Right lobe of liver (tissue), 6 donors: ENCODE data around the gene HINT2. TPM values are rescaled to one million over a fixed set of nuclear protein-coding genes. Genes with fewer than 3 reads are reported as not detected.

Experiments
- ATAC-seq, 4 donors: fragments of 200-7000 bp; cut with Tn5 transposase; one replicate each; pipeline ENCODE4 v1.9.1; 2020; ENCODE audit warnings: mild to moderate bottlenecking in 4 of 4, moderate library complexity in 4 of 4
- DNase-seq, 3 donors: peaks; one replicate each; pipeline ENCODE4 v3.0.0-alpha.2; 2020
- H3K27ac ChIP-seq, 3 donors: fragments of 200-600 bp; one replicate each; pipeline ENCODE4 v1.8.0; 2022
- H3K27me3 ChIP-seq, 2 donors: fragments of 200-600 bp; one replicate each; pipeline ENCODE4 v1.8.0; 2022
- H3K36me3 ChIP-seq, 4 donors: fragments of 200-600 bp; sonication (generic) in 1 of 4; one replicate each; pipeline versions ENCODE4 v1.5.1 to v1.8.0; 2017 to 2022; ENCODE audit warnings: control low read depth in 1 of 4
- H3K4me1 ChIP-seq, 4 donors: fragments of 200-600 bp; sonication (generic) in 1 of 4; one replicate each; pipeline versions ENCODE4 v1.5.1 to v1.8.0; 2017 to 2022; ENCODE audit warnings: control low read depth in 1 of 4
- H3K4me3 ChIP-seq, 3 donors: fragments of 200-600 bp; one replicate each; pipeline ENCODE4 v1.8.0; 2022
- H3K9me3 ChIP-seq, 4 donors: fragments of 200-600 bp; sonication (generic) in 1 of 4; one replicate each; pipeline versions ENCODE4 v1.5.1 to v1.8.0; 2017 to 2022; ENCODE audit warnings: control low read depth in 1 of 4
- CTCF ChIP-seq, 4 donors: fragments of 200-600 bp in 3 of 4; fragments of 450-650 bp in 1 of 4; IDR thresholded peaks; one replicate each; pipeline versions ENCODE4 v1.5.1 to v1.8.0; 2016 to 2022; ENCODE audit warnings: antibody characterized with exemption in 4 of 4, mild to moderate bottlenecking in 2 of 4
- POLR2A ChIP-seq: fragments of 450-650 bp; IDR thresholded peaks from one replicate; pipeline ENCODE4 v1.6.1; 2017; ENCODE audit warnings: antibody characterized with exemption, mild to moderate bottlenecking
- WGBS: methylation state at CpG from one replicate; pipeline ENCODE4 v1.1.6; 2018; ENCODE audit warnings: low coverage, low lambda C conversion rate; ENCODE audit not compliant: insufficient coverage; ENCODE audit errors: missing lambda C conversion rate; 5-methylcytosine and 5-hydroxymethylcytosine counted together
- intact Hi-C, 2 donors: fragments of 100-400 bp; cut with DNase I; formaldehyde crosslinking; loops; one replicate each; pipeline versions ENCODE4 v1.11.2 to v1.14.1; 2022
- total RNA-seq, 6 experiments: library from RNA; depleted of rRNA in 2 of 6; stranded (reverse); fragments of >200 nt in 2 of 6; fragmentation: NEBNext Ultra II Directional in 3 of 6; extraction: Animal tissue kit (Norgen Biotek cat#: 25700) in 3 of 6; gene quantifications; one replicate each; pipeline versions ENCODE4 v1.1.0 to v1.2.4, GENCODE V29; 2016 to 2023
- donor health status: DM: no; HTN: yes; CAD: no.
- donor health status: DM: no; HTN: no; CAD: no.
- donor health status: DM: no; HTN: no; CAD: no.
- donor health status: DM: no; HTN: yes; CAD: no.
- donor health status: DM: no; HTN: yes; CAD: no.

HINT2 gene
- total RNA-seq, 6 experiments from 2014 or later, result 46.0 to 86.3 (median 67.1) TPM

- Histone ChIP-seq H3K27me3 (no peaks in the 10 kb centered on the region), H3K27ac (no peak overlapping the region), H3K36me3 (no peaks in the 10 kb centered on the region), H3K9me3 (no peaks in the 10 kb centered on the region), H3K4me3 (peak overlapping the region; percentile 42 to 62 (median 58)), H3K4me1 (peaks cover 0 to 17% (median 0%) of the 10 kb centered on the region in 4 donors)
- DNase-seq (peak in 2 of 3 donors; percentile 52 to 72), ATAC-seq (peak; percentile 62 to 81 (median 64))
- 23% methylated on average over 9 of the region's 34 CpGs for WGBS
- peak; percentile 55 for TF ChIP-seq POLR2A
- no peak for TF ChIP-seq CTCF (IDR thresholded peaks at IDR 0.05)
- intact Hi-C loops, result loop anchor here in 1 of 2 donors (10.0 kb wide), 1 partner anchor 93 kb away; no protein-coding TSS in a partner anchor
These were observed 22.6 kb downstream of the HINT2 start for GRCh38 chr9:35792024-35792813.

- intact Hi-C loops, result loop anchor here in 1 of 2 donors (10.0 kb wide), 1 partner anchor 93 kb away; no protein-coding TSS in a partner anchor
- DNase-seq, result peak in 1 of 3 donors; percentile 48
- no peaks in the 10 kb centered on the region for H3K27me3 ChIP-seq
- no peak for TF ChIP-seq CTCF (IDR thresholded peaks at IDR 0.05)
- no peak for TF ChIP-seq POLR2A
- peak within 1 kb of the TSS in 2 of 3 donors; percentile 27 to 53 for H3K27ac ChIP-seq
- no peaks in the 10 kb centered on the region for H3K36me3 ChIP-seq
- WGBS, result 0% methylated on average over 1 of the region's 64 CpGs
- H3K4me1 ChIP-seq, result peaks cover 0 to 17% (median 0%) of the 10 kb centered on the region in 4 donors
- H3K9me3 ChIP-seq, result no peaks in the 10 kb centered on the region
- peak within 1 kb of the TSS; percentile 42 to 62 (median 58) for H3K4me3 ChIP-seq
- peak; percentile 53 to 69 (median 65) for ATAC-seq
These were observed 23.4 kb downstream of the HINT2 start, which contains the start of gene NPR2 for GRCh38 chr9:35791297-35791921. NPR2 (plus strand) TSS chr9:35791591; CDS start chr9:35792409, 818 bp downstream.

- Histone ChIP-seq H3K4me3 (peak overlapping the region in 2 of 3 donors; percentile 58 to 62), H3K36me3 (no peaks in the 10 kb centered on the region), H3K4me1 (peaks cover 0 to 17% (median 0%) of the 10 kb centered on the region in 4 donors), H3K9me3 (no peaks in the 10 kb centered on the region), H3K27ac (peak overlapping the region in 2 of 3 donors; percentile 14 to 27), H3K27me3 (no peaks in the 10 kb centered on the region)
- 43% methylated on average over 27 of the region's 37 CpGs for WGBS
- TF ChIP-seq CTCF (IDR thresholded peaks at IDR 0.05), result peak; percentile 73 to 88 (median 80)
- TF ChIP-seq POLR2A, result no peak
- DNase-seq, result peak in 2 of 3 donors; percentile 45 to 75
- ATAC-seq, result peak; percentile 85 to 90 (median 88)
- intact Hi-C loops, result loop anchor here in 1 of 2 donors (10.0 kb wide), 1 partner anchor 94 kb away; no protein-coding TSS in a partner anchor
These were observed 24.2 kb downstream of the HINT2 start for GRCh38 chr9:35790385-35791296.

GRCh38 chr9:35790025-35790384 lies 24.8 kb downstream of the HINT2 start:
- Histone ChIP-seq H3K27me3 (no peaks in the 10 kb centered on the region), H3K36me3 (no peaks in the 10 kb centered on the region), H3K9me3 (no peaks in the 10 kb centered on the region), H3K27ac (no peak overlapping the region), H3K4me1 (peaks cover 0 to 17% (median 0%) of the 10 kb centered on the region in 4 donors), H3K4me3 (no peak overlapping the region)
- WGBS, result 28% methylated on average over 4 of the region's 4 CpGs
- TF ChIP-seq CTCF (IDR thresholded peaks at IDR 0.05) (no peak), POLR2A (no peak)
- no peak for ATAC-seq
- intact Hi-C loops, result loop anchor here in 1 of 2 donors (10.0 kb wide), 1 partner anchor 95 kb away; no protein-coding TSS in a partner anchor
- no peak for DNase-seq
